ENCODE measurements around the gene EPHX1.

Gene EPHX1

DNA sequence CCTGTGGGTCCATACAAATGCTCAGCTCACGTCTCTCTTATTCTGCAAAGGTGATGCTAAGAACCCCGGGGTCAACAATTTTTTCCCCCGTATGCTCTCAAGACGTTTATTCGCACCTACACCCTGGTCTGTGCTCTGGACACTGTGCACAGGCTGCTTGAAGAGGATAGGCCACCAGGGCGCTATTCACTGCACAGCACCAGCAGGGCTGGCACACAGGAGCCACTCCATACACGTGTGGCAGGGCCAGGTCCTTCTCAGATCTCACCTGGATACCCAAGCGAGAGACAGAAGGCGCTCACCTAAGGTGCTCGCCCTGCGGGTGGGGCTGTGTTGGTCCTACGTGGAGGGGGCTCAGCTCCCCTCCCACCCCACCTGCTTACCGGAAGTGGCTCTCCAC is 55.6 kb downstream of the EPHX1 start:
- no peak overlapping the region for H3K27ac ChIP-seq (ENCODE audit: low read depth, low read length)
- no peak overlapping the region for H4K5ac ChIP-seq (ENCODE audit: low read length)
- no peak overlapping the region for H2AK5ac ChIP-seq (ENCODE audit: low read length)
- no peak overlapping the region for H3K9ac ChIP-seq (ENCODE audit: low read length)
- peaks cover 28% of the 10 kb centered on the region for H3K36me3 ChIP-seq (ENCODE audit: control insufficient read depth, insufficient read depth, low read length)
- no peaks in the 10 kb centered on the region for H3K27me3 ChIP-seq (ENCODE audit: insufficient read depth, low read length, poor library complexity)
- H3K18ac ChIP-seq (ENCODE audit: low read length) = no peak overlapping the region
- H4K8ac ChIP-seq (ENCODE audit: low read depth, low read length) = no peak overlapping the region
- no peak overlapping the region for H3K23ac ChIP-seq (ENCODE audit: low read length)
- H3K4me3 ChIP-seq (ENCODE audit: low read length) = no peak overlapping the region
- no peak overlapping the region for H2BK120ac ChIP-seq (ENCODE audit: low read depth, low read length)
- no peaks in the 10 kb centered on the region for H3K4me1 ChIP-seq (ENCODE audit: control insufficient read depth, low read depth, low read length)
- no peak overlapping the region for H2BK5ac ChIP-seq (ENCODE audit: low read length)
- no peak overlapping the region for H3K4me2 ChIP-seq (ENCODE audit: low read length)
- H2BK15ac ChIP-seq (replicated peaks; ENCODE audit: low read depth) = no peak overlapping the region
- no peaks in the 10 kb centered on the region for H3K79me1 ChIP-seq (ENCODE audit: low read length)
- no peak overlapping the region for H3K4ac ChIP-seq (ENCODE audit: low read depth, low read length)
- no peak for DNase-seq
- no peak overlapping the region for H3K56ac ChIP-seq (ENCODE audit: low read length)
- H3K79me2 ChIP-seq (ENCODE audit: control insufficient read depth, insufficient read depth, low read length) = no peaks in the 10 kb centered on the region
- WGBS (ENCODE audit: extremely low coverage, insufficient coverage, low lambda C conversion rate) = no CpG with 5 or more reads among the region's 13 CpGs

DNA sequence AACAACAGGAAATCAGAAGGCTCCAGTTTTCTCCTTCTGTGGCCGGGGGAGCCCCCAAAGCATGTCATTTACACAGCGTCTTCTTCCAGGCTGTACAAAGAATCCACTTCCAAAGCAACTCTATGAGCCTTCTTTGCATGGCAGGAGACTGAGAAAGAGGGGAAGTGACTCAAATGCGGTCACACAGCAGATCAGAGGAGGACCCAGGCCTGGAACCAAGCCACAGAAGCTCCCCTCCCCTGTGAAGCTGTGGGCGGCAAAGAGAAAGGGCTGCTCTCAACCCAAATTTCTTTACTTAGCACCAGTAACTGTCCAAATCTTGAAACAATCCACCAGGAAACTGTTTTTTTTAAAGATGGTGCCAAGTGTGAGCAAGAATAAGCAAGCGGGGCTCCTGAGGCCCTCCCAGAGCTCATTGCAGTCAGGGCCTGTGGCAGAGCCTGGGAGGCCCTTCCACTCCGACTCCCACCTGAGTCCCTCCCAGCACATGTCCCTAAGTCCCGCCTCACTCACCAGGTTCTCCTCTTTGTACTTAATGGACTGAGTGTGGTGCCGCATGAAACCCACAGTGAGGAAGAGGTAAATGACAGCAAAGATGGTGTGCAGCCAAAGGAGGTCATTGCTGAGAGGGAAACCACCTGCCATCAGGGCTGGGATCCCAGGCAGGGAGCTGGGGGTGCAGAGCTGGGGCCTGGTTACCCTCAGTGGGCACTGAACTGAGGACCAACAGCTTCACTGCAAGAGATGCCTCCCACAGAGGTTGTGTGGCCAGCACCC is 56.3 kb downstream of the EPHX1 start:
- Histone ChIP-seq H3K23ac (ENCODE audit: low read length) (no peak overlapping the region), H3K27me3 (ENCODE audit: insufficient read depth, low read length, poor library complexity) (no peaks in the 10 kb centered on the region), H2AK5ac (ENCODE audit: low read length) (no peak overlapping the region), H3K4me3 (ENCODE audit: low read length) (no peak overlapping the region), H2BK15ac (replicated peaks; ENCODE audit: low read depth) (no peak overlapping the region), H3K36me3 (ENCODE audit: control insufficient read depth, insufficient read depth, low read length) (peaks cover 27% of the 10 kb centered on the region), H4K8ac (ENCODE audit: low read depth, low read length) (no peak overlapping the region), H3K4me2 (ENCODE audit: low read length) (no peak overlapping the region), H3K4me1 (ENCODE audit: control insufficient read depth, low read depth, low read length) (no peaks in the 10 kb centered on the region), H3K79me1 (ENCODE audit: low read length) (no peaks in the 10 kb centered on the region), H2BK120ac (ENCODE audit: low read depth, low read length) (no peak overlapping the region), H3K9ac (ENCODE audit: low read length) (no peak overlapping the region), H3K4ac (ENCODE audit: low read depth, low read length) (no peak overlapping the region), H2BK5ac (ENCODE audit: low read length) (no peak overlapping the region), H3K56ac (ENCODE audit: low read length) (no peak overlapping the region), H3K18ac (ENCODE audit: low read length) (no peak overlapping the region), H4K5ac (ENCODE audit: low read length) (no peak overlapping the region), H3K79me2 (ENCODE audit: control insufficient read depth, insufficient read depth, low read length) (no peaks in the 10 kb centered on the region), H3K27ac (ENCODE audit: low read depth, low read length) (no peak overlapping the region)
- WGBS (ENCODE audit: extremely low coverage, insufficient coverage, low lambda C conversion rate) = no CpG with 5 or more reads among the region's 8 CpGs
- no peak for DNase-seq

DNA sequence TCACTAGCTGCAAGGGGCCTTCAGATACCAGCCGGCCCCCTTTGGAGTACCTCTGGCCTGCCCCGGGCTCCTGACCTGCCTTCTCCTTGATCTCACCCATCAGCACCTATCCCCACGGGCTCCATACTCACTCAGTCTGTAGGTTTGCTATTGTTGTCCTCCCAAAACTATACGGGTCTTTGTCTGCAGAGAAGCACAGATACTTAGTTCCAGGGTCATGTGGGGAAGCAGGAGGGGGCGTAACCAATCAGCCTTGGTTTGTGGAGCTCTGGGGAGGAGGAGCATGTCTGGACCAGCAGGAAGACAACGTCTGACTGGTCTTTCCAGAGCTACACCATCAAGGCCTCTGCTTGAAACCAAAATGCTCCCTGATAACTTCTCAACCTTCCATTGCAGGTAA is 57.1 kb downstream of the EPHX1 start:
- H3K4me3 ChIP-seq (ENCODE audit: low read length) = no peak overlapping the region
- WGBS (ENCODE audit: extremely low coverage, insufficient coverage, low lambda C conversion rate) = no CpG with 5 or more reads among the region's 6 CpGs
- no peak overlapping the region for H2BK120ac ChIP-seq (ENCODE audit: low read depth, low read length)
- no peaks in the 10 kb centered on the region for H3K79me2 ChIP-seq (ENCODE audit: control insufficient read depth, insufficient read depth, low read length)
- H2AK5ac ChIP-seq (ENCODE audit: low read length) = no peak overlapping the region
- no peak overlapping the region for H3K18ac ChIP-seq (ENCODE audit: low read length)
- H3K36me3 ChIP-seq (ENCODE audit: control insufficient read depth, insufficient read depth, low read length) = peaks cover 26% of the 10 kb centered on the region
- no peak overlapping the region for H3K4ac ChIP-seq (ENCODE audit: low read depth, low read length)
- no peak for DNase-seq
- H2BK5ac ChIP-seq (ENCODE audit: low read length) = no peak overlapping the region
- no peak overlapping the region for H3K4me2 ChIP-seq (ENCODE audit: low read length)
- no peak overlapping the region for H3K9ac ChIP-seq (ENCODE audit: low read length)
- H3K79me1 ChIP-seq (ENCODE audit: low read length) = no peaks in the 10 kb centered on the region
- no peak overlapping the region for H4K8ac ChIP-seq (ENCODE audit: low read depth, low read length)
- H3K4me1 ChIP-seq (ENCODE audit: control insufficient read depth, low read depth, low read length) = no peaks in the 10 kb centered on the region
- no peak overlapping the region for H3K23ac ChIP-seq (ENCODE audit: low read length)
- no peak overlapping the region for H3K27ac ChIP-seq (ENCODE audit: low read depth, low read length)
- H3K56ac ChIP-seq (ENCODE audit: low read length) = no peak overlapping the region
- no peaks in the 10 kb centered on the region for H3K27me3 ChIP-seq (ENCODE audit: insufficient read depth, low read length, poor library complexity)
- H4K5ac ChIP-seq (ENCODE audit: low read length) = no peak overlapping the region
- H2BK15ac ChIP-seq (replicated peaks; ENCODE audit: low read depth) = no peak overlapping the region

DNA sequence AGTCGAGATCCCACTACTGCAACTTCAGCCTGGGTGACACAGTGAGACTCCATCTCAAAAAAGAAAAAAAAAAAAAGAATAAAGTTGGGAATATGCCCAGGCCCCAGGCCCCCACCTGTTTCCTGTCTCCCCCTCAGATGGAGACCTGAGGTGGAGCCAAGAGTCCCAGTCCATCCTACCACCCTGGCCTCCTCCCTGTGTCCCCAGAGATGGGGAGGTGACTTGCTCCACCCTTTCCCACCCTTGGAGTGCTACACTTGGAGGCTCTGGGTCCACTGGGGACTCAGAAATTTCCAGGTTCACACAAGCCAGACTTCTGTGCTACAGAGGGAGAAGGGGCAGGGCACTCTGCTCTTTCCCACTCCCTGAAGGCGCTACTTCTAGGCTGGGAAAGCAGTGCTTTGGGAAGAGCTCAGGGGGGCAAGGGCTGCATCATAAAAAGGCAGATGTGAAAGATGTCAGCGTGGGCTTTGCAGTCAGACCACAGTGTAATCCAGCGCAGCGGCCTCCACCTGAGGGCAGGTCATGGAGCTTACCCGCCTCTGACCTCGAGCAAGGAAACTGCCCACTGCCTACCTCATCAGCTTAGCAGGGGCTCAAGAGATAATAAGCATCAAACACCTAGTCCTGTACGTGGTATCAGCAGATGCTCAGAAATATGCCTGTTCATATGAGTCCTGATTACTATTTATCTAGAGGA is 58.9 kb downstream of the EPHX1 start:
- WGBS (ENCODE audit: extremely low coverage, insufficient coverage, low lambda C conversion rate) = no CpG with 5 or more reads among the region's 8 CpGs
- Histone ChIP-seq H3K18ac (ENCODE audit: low read length) (no peak overlapping the region), H3K27me3 (ENCODE audit: insufficient read depth, low read length, poor library complexity) (no peaks in the 10 kb centered on the region), H3K9ac (ENCODE audit: low read length) (no peak overlapping the region), H3K4ac (ENCODE audit: low read depth, low read length) (no peak overlapping the region), H2BK5ac (ENCODE audit: low read length) (no peak overlapping the region), H3K4me3 (ENCODE audit: low read length) (no peak overlapping the region), H4K8ac (ENCODE audit: low read depth, low read length) (no peak overlapping the region), H3K79me1 (ENCODE audit: low read length) (no peaks in the 10 kb centered on the region), H3K36me3 (ENCODE audit: control insufficient read depth, insufficient read depth, low read length) (peaks cover 24% of the 10 kb centered on the region), H4K5ac (ENCODE audit: low read length) (no peak overlapping the region), H2BK120ac (ENCODE audit: low read depth, low read length) (no peak overlapping the region), H2BK15ac (replicated peaks; ENCODE audit: low read depth) (no peak overlapping the region), H3K4me2 (ENCODE audit: low read length) (no peak overlapping the region), H2AK5ac (ENCODE audit: low read length) (no peak overlapping the region), H3K79me2 (ENCODE audit: control insufficient read depth, insufficient read depth, low read length) (no peaks in the 10 kb centered on the region), H3K56ac (ENCODE audit: low read length) (no peak overlapping the region), H3K4me1 (ENCODE audit: control insufficient read depth, low read depth, low read length) (no peaks in the 10 kb centered on the region), H3K27ac (ENCODE audit: low read depth, low read length) (no peak overlapping the region), H3K23ac (ENCODE audit: low read length) (no peak overlapping the region)
- no peak for DNase-seq

DNA sequence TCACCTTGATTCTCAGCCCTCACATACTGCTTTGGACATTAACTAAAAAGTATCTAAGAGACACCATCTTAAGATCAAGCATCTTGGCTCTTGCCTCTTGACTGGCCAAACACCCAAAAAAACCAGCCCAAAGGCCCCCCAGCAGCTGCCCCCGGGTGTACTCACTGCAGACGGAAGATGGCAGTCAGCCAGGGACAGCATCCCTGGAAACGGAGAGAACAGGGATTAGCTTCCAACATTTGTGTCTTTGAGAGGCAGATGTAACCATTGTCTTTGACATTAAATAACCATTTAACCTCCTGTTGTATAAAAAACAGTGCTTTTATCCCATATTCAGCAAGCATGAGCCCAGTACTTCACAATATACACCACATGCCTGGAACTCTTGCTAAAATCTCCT is 61.0 kb downstream of the EPHX1 start:
- H3K27me3 ChIP-seq (ENCODE audit: insufficient read depth, low read length, poor library complexity) = no peaks in the 10 kb centered on the region
- no peak overlapping the region for H4K8ac ChIP-seq (ENCODE audit: low read depth, low read length)
- H3K56ac ChIP-seq (ENCODE audit: low read length) = no peak overlapping the region
- DNase-seq = no peak
- peaks cover 19% of the 10 kb centered on the region for H3K36me3 ChIP-seq (ENCODE audit: control insufficient read depth, insufficient read depth, low read length)
- no CpG with 5 or more reads among the region's 3 CpGs for WGBS (ENCODE audit: extremely low coverage, insufficient coverage, low lambda C conversion rate)
- no peak overlapping the region for H2BK120ac ChIP-seq (ENCODE audit: low read depth, low read length)
- H2AK5ac ChIP-seq (ENCODE audit: low read length) = no peak overlapping the region
- H4K5ac ChIP-seq (ENCODE audit: low read length) = no peak overlapping the region
- no peak overlapping the region for H3K23ac ChIP-seq (ENCODE audit: low read length)
- no peak overlapping the region for H3K9ac ChIP-seq (ENCODE audit: low read length)
- peaks cover 3% of the 10 kb centered on the region for H3K79me1 ChIP-seq (ENCODE audit: low read length)
- no peak overlapping the region for H3K4ac ChIP-seq (ENCODE audit: low read depth, low read length)
- no peaks in the 10 kb centered on the region for H3K4me1 ChIP-seq (ENCODE audit: control insufficient read depth, low read depth, low read length)
- no peak overlapping the region for H2BK15ac ChIP-seq (replicated peaks; ENCODE audit: low read depth)
- no peak overlapping the region for H3K4me3 ChIP-seq (ENCODE audit: low read length)
- H2BK5ac ChIP-seq (ENCODE audit: low read length) = no peak overlapping the region
- H3K18ac ChIP-seq (ENCODE audit: low read length) = no peak overlapping the region
- no peak overlapping the region for H3K27ac ChIP-seq (ENCODE audit: low read depth, low read length)
- H3K4me2 ChIP-seq (ENCODE audit: low read length) = no peak overlapping the region
- no peaks in the 10 kb centered on the region for H3K79me2 ChIP-seq (ENCODE audit: control insufficient read depth, insufficient read depth, low read length)

Measured in mesendoderm (in vitro differentiated cells).